Hepatocyte (in vitro differentiated cells): ENCODE measurements around the gene CXADR.

Experiments
- EZH2 ChIP-seq: fragments of 200-600 bp; sonication (generic); IDR thresholded peaks from 2 replicates; pipeline ENCODE4 v1.6.1; 2016; ENCODE audit warnings: antibody characterized with exemption, mild to moderate bottlenecking, borderline replicate concordance
- EZH2phosphoT487 ChIP-seq: fragments of 200-600 bp; sonication (generic); IDR thresholded peaks from one replicate; pipeline ENCODE4 v1.6.1; 2018; ENCODE audit warnings: antibody characterized with exemption, mild to moderate bottlenecking, low read depth, moderate library complexity; ENCODE audit not compliant: unreplicated experiment, severe bottlenecking
- TF ChIP-seq, protein P1 (sequence below): fragments of 200-600 bp; sonication (generic); IDR thresholded peaks from 2 replicates; pipeline ENCODE4 v1.5.1; 2016; ENCODE audit warnings: antibody characterized with exemption, mild to moderate bottlenecking; ENCODE audit not compliant: poor library complexity

DNA sequence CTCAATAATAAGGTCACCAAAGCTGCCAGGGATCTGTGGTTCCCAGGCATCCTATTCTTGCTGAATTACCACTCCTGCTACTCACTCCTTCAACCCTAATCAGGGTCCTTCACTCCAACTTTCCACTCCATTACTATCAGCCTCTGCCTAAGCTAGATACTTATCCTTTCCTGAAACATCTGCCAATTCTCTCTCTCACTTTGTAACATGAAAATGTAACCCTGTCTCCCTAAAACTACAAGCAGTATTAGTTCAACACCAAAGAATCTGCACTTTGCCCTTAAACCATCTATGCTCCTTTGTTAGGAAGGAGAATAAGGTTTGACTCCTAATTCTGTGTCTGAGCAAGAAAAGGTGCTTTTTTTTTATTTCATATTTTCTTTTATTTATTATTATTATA is 15.5 kb upstream of the CXADR start:
- no peak for TF ChIP-seq EZH2
- TF ChIP-seq, protein P1, sequence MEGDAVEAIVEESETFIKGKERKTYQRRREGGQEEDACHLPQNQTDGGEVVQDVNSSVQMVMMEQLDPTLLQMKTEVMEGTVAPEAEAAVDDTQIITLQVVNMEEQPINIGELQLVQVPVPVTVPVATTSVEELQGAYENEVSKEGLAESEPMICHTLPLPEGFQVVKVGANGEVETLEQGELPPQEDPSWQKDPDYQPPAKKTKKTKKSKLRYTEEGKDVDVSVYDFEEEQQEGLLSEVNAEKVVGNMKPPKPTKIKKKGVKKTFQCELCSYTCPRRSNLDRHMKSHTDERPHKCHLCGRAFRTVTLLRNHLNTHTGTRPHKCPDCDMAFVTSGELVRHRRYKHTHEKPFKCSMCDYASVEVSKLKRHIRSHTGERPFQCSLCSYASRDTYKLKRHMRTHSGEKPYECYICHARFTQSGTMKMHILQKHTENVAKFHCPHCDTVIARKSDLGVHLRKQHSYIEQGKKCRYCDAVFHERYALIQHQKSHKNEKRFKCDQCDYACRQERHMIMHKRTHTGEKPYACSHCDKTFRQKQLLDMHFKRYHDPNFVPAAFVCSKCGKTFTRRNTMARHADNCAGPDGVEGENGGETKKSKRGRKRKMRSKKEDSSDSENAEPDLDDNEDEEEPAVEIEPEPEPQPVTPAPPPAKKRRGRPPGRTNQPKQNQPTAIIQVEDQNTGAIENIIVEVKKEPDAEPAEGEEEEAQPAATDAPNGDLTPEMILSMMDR = no peak
- no peak for TF ChIP-seq EZH2phosphoT487
